Prostate gland (tissue), 2 donors: ENCODE data around the gene HMCES.

Source experiments
- CTCF ChIP-seq, 4 experiments: fragments of 200-600 bp in 2 of 4; fragments of 450-650 bp in 2 of 4; sonication (generic) in 2 of 4; IDR thresholded peaks; 1 replicate in 3 of 4; 2 replicates in 1 of 4; pipeline ENCODE4 v1.5.1; 2016 to 2019; ENCODE audit warnings: antibody characterized with exemption in 4 of 4, mild to moderate bottlenecking in 2 of 4, moderate library complexity in 2 of 4
- POLR2A ChIP-seq: fragments of 450-650 bp; IDR thresholded peaks from one replicate; pipeline ENCODE4 v1.6.1; 2016; ENCODE audit warnings: antibody characterized with exemption, mild to moderate bottlenecking
- POLR2AphosphoS5 ChIP-seq: sonication (generic); formaldehyde crosslinking; IDR thresholded peaks from one replicate; pipeline ENCODE4 v1.6.1; 2017; ENCODE audit warnings: antibody characterized with exemption

DNA sequence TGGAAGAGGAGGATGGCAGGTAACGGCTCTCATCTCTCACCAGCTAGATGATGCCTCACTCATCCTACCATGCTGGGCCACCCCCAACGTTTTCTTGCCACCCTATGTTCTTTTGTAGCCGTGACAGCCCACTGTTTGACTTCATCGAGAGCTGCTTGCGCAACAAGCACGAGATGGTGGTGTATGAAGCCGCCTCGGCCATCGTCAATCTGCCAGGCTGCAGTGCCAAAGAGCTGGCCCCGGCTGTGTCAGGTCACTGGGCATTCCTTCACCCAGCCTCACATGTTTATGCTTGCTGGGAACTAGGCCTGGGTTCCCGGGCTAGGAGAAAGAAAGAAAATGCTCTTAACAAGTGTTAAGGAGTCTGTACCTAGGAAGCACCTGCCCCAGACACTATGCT, 21.1 kb upstream of the HMCES start:
- no peak for TF ChIP-seq CTCF (IDR thresholded peaks at IDR 0.05)
- no peak for TF ChIP-seq POLR2A
- no peak for TF ChIP-seq POLR2AphosphoS5
